Mononuclear cell (primary cell): ENCODE measurements around the gene KIR2DL1. TPM values are rescaled to one million over a fixed set of nuclear protein-coding genes. Genes with fewer than 3 reads are reported as not detected.
"Not testable (repeated sequence)": the region's sequence is repeated elsewhere in the genome, so short reads cannot be mapped to it uniquely, and the experiment has no call there.

Experiments
- H3K27me3 ChIP-seq: 2 replicates; pipeline ENCODE4 v1.6.0; 2011; ENCODE audit warnings: low read length, control low read depth; ENCODE audit not compliant: insufficient read depth
- H3K4me1 ChIP-seq: 2 replicates; pipeline ENCODE4 v1.5.1; 2011; ENCODE audit warnings: mild to moderate bottlenecking, low read length, control low read depth; ENCODE audit not compliant: insufficient read depth
- H3K4me3 ChIP-seq: 2 replicates; pipeline ENCODE4 v1.5.1; 2011; ENCODE audit warnings: mild to moderate bottlenecking, low read length, moderate library complexity
- H3K9me3 ChIP-seq: 2 replicates; pipeline ENCODE4 v1.5.1; 2011; ENCODE audit warnings: low read depth, mild to moderate bottlenecking, control low read depth, low read length
- total RNA-seq: library from RNA; depleted of rRNA; stranded (reverse); fragments of >200 nt; gene quantifications from one replicate; pipeline ENCODE4 v1.2.3, GENCODE V29; 2012

The KIR2DL1 gene
- total RNA-seq, 1 donor: 1.2 TPM

GRCh38 chr19:54790711-54791110 lies 21.1 kb downstream of the KIR2DL1 start:
- Histone ChIP-seq H3K9me3 (no peaks in the 10 kb centered on the region), H3K4me3 (no peak overlapping the region), H3K27me3 (no peaks in the 10 kb centered on the region), H3K4me1 (peaks cover 27% of the 10 kb centered on the region)

GRCh38 chr19:54791476-54791875 lies 21.9 kb downstream of the KIR2DL1 start:
- H3K4me1 ChIP-seq: peaks cover 34% of the 10 kb centered on the region
- H3K4me3 ChIP-seq: no peak overlapping the region
- no peaks in the 10 kb centered on the region for H3K9me3 ChIP-seq
- no peaks in the 10 kb centered on the region for H3K27me3 ChIP-seq

GRCh38 chr19:54792814-54793213 lies 23.2 kb downstream of the KIR2DL1 start:
- H3K9me3 ChIP-seq: no peaks in the 10 kb centered on the region
- H3K4me3 ChIP-seq: peak overlapping the region; percentile 37
- peaks cover 1% of the 10 kb centered on the region for H3K27me3 ChIP-seq
- H3K4me1 ChIP-seq: peaks cover 32% of the 10 kb centered on the region

- peaks cover 26% of the 10 kb centered on the region for H3K4me1 ChIP-seq
- H3K4me3 ChIP-seq: no peak overlapping the region
- no peaks in the 10 kb centered on the region for H3K9me3 ChIP-seq
- peaks cover 4% of the 10 kb centered on the region for H3K27me3 ChIP-seq
Measured at GRCh38 chr19:54795758-54796157, 26.2 kb downstream of the KIR2DL1 start.

- no peaks in the 10 kb centered on the region for H3K9me3 ChIP-seq
- no peak within 1 kb of the TSS for H3K4me3 ChIP-seq
- H3K4me1 ChIP-seq: no peaks in the 10 kb centered on the region
- no peaks in the 10 kb centered on the region for H3K27me3 ChIP-seq
Measured at GRCh38 chr19:54803410-54803809, 33.8 kb downstream of the KIR2DL1 start, which contains the start of gene KIR2DL4. Gene KIR2DL4 (plus strand): TSS chr19:54803610. CDS start chr19:54803652, 42 bp downstream.

GRCh38 chr19:54804101-54804500 lies 34.5 kb downstream of the KIR2DL1 start:
- H3K9me3 ChIP-seq: no peaks in the 10 kb centered on the region
- H3K4me1 ChIP-seq: no peaks in the 10 kb centered on the region
- H3K4me3 ChIP-seq: no peak overlapping the region
- peaks cover 2% of the 10 kb centered on the region for H3K27me3 ChIP-seq

GRCh38 chr19:54804571-54804970 lies 35.0 kb downstream of the KIR2DL1 start:
- Histone ChIP-seq H3K4me1 (no peaks in the 10 kb centered on the region), H3K4me3 (no peak overlapping the region), H3K9me3 (no peaks in the 10 kb centered on the region)

GRCh38 chr19:54805665-54806515 lies 36.3 kb downstream of the KIR2DL1 start:
- Histone ChIP-seq H3K4me3 (no peak overlapping the region), H3K27me3 (peaks cover 2% of the 10 kb centered on the region), H3K9me3 (no peaks in the 10 kb centered on the region), H3K4me1 (no peaks in the 10 kb centered on the region)

More at GRCh38 chr19:54804571-54804970, 35.0 kb downstream of the KIR2DL1 start:
- H3K27me3 ChIP-seq: peaks cover 2% of the 10 kb centered on the region

GRCh38 chr19:54806516-54806838 lies 36.9 kb downstream of the KIR2DL1 start:
- no peaks in the 10 kb centered on the region for H3K4me1 ChIP-seq
- H3K4me3 ChIP-seq: no peak overlapping the region
- H3K9me3 ChIP-seq: no peaks in the 10 kb centered on the region
- H3K27me3 ChIP-seq: peaks cover 2% of the 10 kb centered on the region

GRCh38 chr19:54814571-54814970 lies 45.0 kb downstream of the KIR2DL1 start:
- not testable (repeated sequence) for H3K9me3 ChIP-seq, H3K27me3 ChIP-seq, H3K4me3 ChIP-seq, H3K4me1 ChIP-seq

- H3K27me3 ChIP-seq, H3K4me1 ChIP-seq, H3K4me3 ChIP-seq, H3K9me3 ChIP-seq: not testable (repeated sequence)
Measured at GRCh38 chr19:54816251-54816650, 46.7 kb downstream of the KIR2DL1 start, which contains the start of gene KIR3DL1. Gene KIR3DL1 (plus strand): TSS chr19:54816468.

GRCh38 chr19:54817670-54818536 lies 48.3 kb downstream of the KIR2DL1 start:
- Histone ChIP-seq H3K4me3 (no peak overlapping the region), H3K9me3 (no peaks in the 10 kb centered on the region), H3K4me1 (no peaks in the 10 kb centered on the region), H3K27me3 (no peaks in the 10 kb centered on the region)

- peaks cover 16% of the 10 kb centered on the region for H3K4me1 ChIP-seq
- not testable (repeated sequence) for H3K4me3 ChIP-seq, H3K27me3 ChIP-seq, H3K9me3 ChIP-seq
Measured at GRCh38 chr19:54824416-54824815, 54.8 kb downstream of the KIR2DL1 start.

- not testable (repeated sequence) for H3K9me3 ChIP-seq, H3K4me3 ChIP-seq, H3K27me3 ChIP-seq
- peaks cover 16% of the 10 kb centered on the region for H3K4me1 ChIP-seq
Measured at GRCh38 chr19:54825326-54825725, 55.7 kb downstream of the KIR2DL1 start.

- not testable (repeated sequence) for H3K27me3 ChIP-seq, H3K4me3 ChIP-seq, H3K9me3 ChIP-seq
- H3K4me1 ChIP-seq: peaks cover 16% of the 10 kb centered on the region
Measured at GRCh38 chr19:54828064-54828463, 58.5 kb downstream of the KIR2DL1 start.
